ENCODE results near the gene MALSU1.

- no peak for TF ChIP-seq REST (IDR thresholded peaks at IDR 0.05)
- TF ChIP-seq KDM1A (IDR thresholded peaks at IDR 0.05; ENCODE audit: low read depth), result no peak
- no peak for TF ChIP-seq NR3C1 (IDR thresholded peaks at IDR 0.05)
- TF ChIP-seq ELK1 (IDR thresholded peaks at IDR 0.05; ENCODE audit: low read depth, low read length), result no peak
- TF ChIP-seq BCL3 (IDR thresholded peaks at IDR 0.05), result no peak
- TF ChIP-seq CTCF (IDR thresholded peaks at IDR 0.05), result no peak
- TF ChIP-seq EHF (CRISPR knock-in tag; IDR thresholded peaks at IDR 0.05), result no peak
- no peak for TF ChIP-seq CHD4 (IDR thresholded peaks at IDR 0.05; ENCODE audit: borderline replicate concordance)
- no peak for TF ChIP-seq JUN (IDR thresholded peaks at IDR 0.05)
- no peak for TF ChIP-seq POLR2A (IDR thresholded peaks at IDR 0.05; ENCODE audit: low read length)
Observed at GRCh38 chr7:23356168-23356567, 57.0 kb downstream of the MALSU1 start.
